Measurements from ENCODE around the gene VPS35.

The VPS35 gene

GRCh38 chr16:46691726-46692125 is 2.7 kb upstream of the VPS35 start:
- Histone ChIP-seq H3K4me2 (ENCODE audit: low read depth, low read length, poor library complexity, severe bottlenecking) (peak overlapping the region; percentile 98), H3K9me3 (ENCODE audit: insufficient read depth, low read depth, low read length) (no peaks in the 10 kb centered on the region), H3K36me3 (ENCODE audit: insufficient read depth, low read length) (peaks cover 29% of the 10 kb centered on the region; the same call in 1 of the 2 replicates), H3K27me3 (ENCODE audit: insufficient read depth, low read length, poor library complexity, severe bottlenecking) (no peaks in the 10 kb centered on the region), H3K9me2 (replicated peaks; ENCODE audit: low read depth, low read length) (no peaks in the 10 kb centered on the region), H3K4me1 (ENCODE audit: insufficient read depth, low read length, poor library complexity, severe bottlenecking) (peaks cover 33% of the 10 kb centered on the region), H3K79me2 (ENCODE audit: insufficient read depth, low read length) (peaks cover 52% of the 10 kb centered on the region), H3F3A (ENCODE audit: low read depth) (no peaks in the 10 kb centered on the region), H4K20me1 (ENCODE audit: insufficient read depth, low read length, poor library complexity, severe bottlenecking) (peaks cover 50% of the 10 kb centered on the region), H3K9ac (ENCODE audit: low read depth, low read length, poor library complexity, severe bottlenecking) (peak overlapping the region; percentile 89), H3K4me3 (ENCODE audit: low read length, poor library complexity, severe bottlenecking) (peak overlapping the region; percentile 92), H2AFZ (ENCODE audit: low read length) (no peak overlapping the region)
- TF ChIP-seq CTCF (conservative IDR thresholded peaks at IDR 0.05; ENCODE audit: low read length) (no peak), EZH2phosphoT487 (IDR thresholded peaks at IDR 0.05; ENCODE audit: borderline replicate concordance) (no peak)

- Histone ChIP-seq H3K4me2 (ENCODE audit: low read depth, low read length, poor library complexity, severe bottlenecking) (peak overlapping the region; percentile 98), H3K36me3 (ENCODE audit: insufficient read depth, low read length) (peaks cover 18% of the 10 kb centered on the region; the same call in 1 of the 2 replicates), H3K4me3 (ENCODE audit: low read length, poor library complexity, severe bottlenecking) (peak overlapping the region; percentile 92), H3K9ac (ENCODE audit: low read depth, low read length, poor library complexity, severe bottlenecking) (peak overlapping the region; percentile 89), H3K4me1 (ENCODE audit: insufficient read depth, low read length, poor library complexity, severe bottlenecking) (peaks cover 43% of the 10 kb centered on the region), H3K9me3 (ENCODE audit: insufficient read depth, low read depth, low read length) (no peaks in the 10 kb centered on the region), H4K20me1 (ENCODE audit: insufficient read depth, low read length, poor library complexity, severe bottlenecking) (peaks cover 62% of the 10 kb centered on the region), H3K79me2 (ENCODE audit: insufficient read depth, low read length) (peaks cover 64% of the 10 kb centered on the region), H3K9me2 (replicated peaks; ENCODE audit: low read depth, low read length) (no peaks in the 10 kb centered on the region), H3K27me3 (ENCODE audit: insufficient read depth, low read length, poor library complexity, severe bottlenecking) (no peaks in the 10 kb centered on the region), H3F3A (ENCODE audit: low read depth) (no peaks in the 10 kb centered on the region), H2AFZ (ENCODE audit: low read length) (peak overlapping the region; percentile 94; the same call in 1 of the 2 replicates)
- TF ChIP-seq EZH2phosphoT487 (IDR thresholded peaks at IDR 0.05; ENCODE audit: borderline replicate concordance) (no peak), CTCF (conservative IDR thresholded peaks at IDR 0.05; ENCODE audit: low read length) (no peak; the same call in 1 of the 2 replicates)
Observed at GRCh38 chr16:46690281-46691178, 1.6 kb upstream of the VPS35 start.

- peak within 1 kb of the TSS; percentile 98 for H3K4me2 ChIP-seq (ENCODE audit: low read depth, low read length, poor library complexity, severe bottlenecking)
- H3K4me3 ChIP-seq (ENCODE audit: low read length, poor library complexity, severe bottlenecking) = peak within 1 kb of the TSS; percentile 92
- H3F3A ChIP-seq (ENCODE audit: low read depth) = no peaks in the 10 kb centered on the region
- no peak for TF ChIP-seq EZH2phosphoT487 (IDR thresholded peaks at IDR 0.05; ENCODE audit: borderline replicate concordance)
- TF ChIP-seq CTCF (conservative IDR thresholded peaks at IDR 0.05; ENCODE audit: low read length) = peak; percentile 66
- H3K79me2 ChIP-seq (ENCODE audit: insufficient read depth, low read length) = peaks cover 73% of the 10 kb centered on the region
- peaks cover 68% of the 10 kb centered on the region for H4K20me1 ChIP-seq (ENCODE audit: insufficient read depth, low read length, poor library complexity, severe bottlenecking)
- peak within 1 kb of the TSS; percentile 89 for H3K9ac ChIP-seq (ENCODE audit: low read depth, low read length, poor library complexity, severe bottlenecking)
- H3K27me3 ChIP-seq (ENCODE audit: insufficient read depth, low read length, poor library complexity, severe bottlenecking) = no peaks in the 10 kb centered on the region
- H3K9me3 ChIP-seq (ENCODE audit: insufficient read depth, low read depth, low read length) = no peaks in the 10 kb centered on the region
- H3K4me1 ChIP-seq (ENCODE audit: insufficient read depth, low read length, poor library complexity, severe bottlenecking) = peaks cover 48% of the 10 kb centered on the region
- peak within 1 kb of the TSS; percentile 94 for H2AFZ ChIP-seq (ENCODE audit: low read length)
- peaks cover 8% of the 10 kb centered on the region; the same call in 1 of the 2 replicates for H3K36me3 ChIP-seq (ENCODE audit: insufficient read depth, low read length)
- no peaks in the 10 kb centered on the region for H3K9me2 ChIP-seq (replicated peaks; ENCODE audit: low read depth, low read length)
Observed at GRCh38 chr16:46689365-46690280, 645 bp upstream of the VPS35 start, which contains the start of gene ORC6. ORC6 (plus strand) TSS chr16:46689659; CDS start chr16:46689706, 47 bp downstream.

Data from Loucy (cell line).